ENCODE measurements around the gene CHRM3. TPM values are rescaled to one million over a fixed set of nuclear protein-coding genes. Genes with fewer than 3 reads are reported as not detected.

Gene CHRM3
- total RNA-seq, 1 donor from 2014 or later, result not detected

GRCh38 chr1:239429163-239429562 is 42.8 kb downstream of the CHRM3 start:
- ATAC-seq (ENCODE audit: low read depth), result no peak
- peaks cover 2% of the 10 kb centered on the region for H3K9me3 Mint-ChIP-seq
- no peak overlapping the region for H3K4me3 Mint-ChIP-seq
- H3K4me1 Mint-ChIP-seq, result no peaks in the 10 kb centered on the region
- TF ChIP-seq, protein P1, sequence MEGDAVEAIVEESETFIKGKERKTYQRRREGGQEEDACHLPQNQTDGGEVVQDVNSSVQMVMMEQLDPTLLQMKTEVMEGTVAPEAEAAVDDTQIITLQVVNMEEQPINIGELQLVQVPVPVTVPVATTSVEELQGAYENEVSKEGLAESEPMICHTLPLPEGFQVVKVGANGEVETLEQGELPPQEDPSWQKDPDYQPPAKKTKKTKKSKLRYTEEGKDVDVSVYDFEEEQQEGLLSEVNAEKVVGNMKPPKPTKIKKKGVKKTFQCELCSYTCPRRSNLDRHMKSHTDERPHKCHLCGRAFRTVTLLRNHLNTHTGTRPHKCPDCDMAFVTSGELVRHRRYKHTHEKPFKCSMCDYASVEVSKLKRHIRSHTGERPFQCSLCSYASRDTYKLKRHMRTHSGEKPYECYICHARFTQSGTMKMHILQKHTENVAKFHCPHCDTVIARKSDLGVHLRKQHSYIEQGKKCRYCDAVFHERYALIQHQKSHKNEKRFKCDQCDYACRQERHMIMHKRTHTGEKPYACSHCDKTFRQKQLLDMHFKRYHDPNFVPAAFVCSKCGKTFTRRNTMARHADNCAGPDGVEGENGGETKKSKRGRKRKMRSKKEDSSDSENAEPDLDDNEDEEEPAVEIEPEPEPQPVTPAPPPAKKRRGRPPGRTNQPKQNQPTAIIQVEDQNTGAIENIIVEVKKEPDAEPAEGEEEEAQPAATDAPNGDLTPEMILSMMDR (IDR thresholded peaks at IDR 0.05), result no peak
- intact Hi-C loops (cut with micrococcal nuclease), result no loop called here
- no peak for DNase-seq
- H3K27ac Mint-ChIP-seq, result no peak overlapping the region
- ChIA-PET POLR2A (no interaction called here), CTCF (no interaction called here)
- no peaks in the 10 kb centered on the region for H3K27me3 Mint-ChIP-seq
- H3K36me3 Mint-ChIP-seq (ENCODE audit: low read depth), result no peaks in the 10 kb centered on the region

DNA sequence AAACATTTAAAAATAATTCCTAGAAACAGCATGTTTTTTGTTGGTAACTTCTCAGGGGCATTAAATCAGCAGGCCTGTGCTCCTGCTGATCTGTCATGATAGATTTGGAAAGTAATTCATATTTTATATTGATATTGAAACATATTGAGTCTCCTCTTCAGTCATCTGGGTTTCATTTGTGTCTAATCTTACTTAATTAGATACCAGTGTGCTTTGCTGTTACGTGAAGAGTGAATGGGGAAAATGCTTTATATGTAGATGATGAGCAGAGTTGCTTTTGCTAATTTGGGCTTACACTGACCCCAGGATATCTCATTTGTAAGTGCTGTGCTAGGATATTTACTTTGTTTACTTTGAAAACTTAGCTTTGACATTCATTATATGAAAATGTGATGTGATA is 45.9 kb downstream of the CHRM3 start:
- H3K27me3 Mint-ChIP-seq, result no peaks in the 10 kb centered on the region
- no peak overlapping the region for H3K4me3 Mint-ChIP-seq
- no peaks in the 10 kb centered on the region for H3K4me1 Mint-ChIP-seq
- H3K36me3 Mint-ChIP-seq (ENCODE audit: low read depth), result no peaks in the 10 kb centered on the region
- intact Hi-C loops (cut with micrococcal nuclease), result no loop called here
- DNase-seq, result no peak
- H3K27ac Mint-ChIP-seq, result no peak overlapping the region
- H3K9me3 Mint-ChIP-seq, result peaks cover 4% of the 10 kb centered on the region
- ChIA-PET CTCF (no interaction called here), POLR2A (no interaction called here)
- ATAC-seq (ENCODE audit: low read depth), result no peak
- TF ChIP-seq, protein P1 (IDR thresholded peaks at IDR 0.05), result no peak

GRCh38 chr1:239434181-239434580 is 47.8 kb downstream of the CHRM3 start:
- H3K27me3 Mint-ChIP-seq, result no peaks in the 10 kb centered on the region

More at GRCh38 chr1:239434181-239434580, 47.8 kb downstream of the CHRM3 start:
- H3K27ac Mint-ChIP-seq, result no peak overlapping the region
- no peaks in the 10 kb centered on the region for H3K36me3 Mint-ChIP-seq (ENCODE audit: low read depth)
- ChIA-PET CTCF (no interaction called here), POLR2A (no interaction called here)
- no peaks in the 10 kb centered on the region for H3K4me1 Mint-ChIP-seq
- H3K9me3 Mint-ChIP-seq, result peaks cover 2% of the 10 kb centered on the region
- DNase-seq (no peak), ATAC-seq (ENCODE audit: low read depth) (no peak)
- no peak overlapping the region for H3K4me3 Mint-ChIP-seq
- intact Hi-C loops (cut with micrococcal nuclease), result no loop called here
- TF ChIP-seq, protein P1 (IDR thresholded peaks at IDR 0.05), result no peak

Data from activated B cell treated with CpG ODN at 0.5 μM for 24 hours (primary cell).